Measurements from ENCODE around the gene LY9. TPM values are rescaled to one million over a fixed set of nuclear protein-coding genes. Genes with fewer than 3 reads are reported as not detected.

Gene LY9
- total RNA-seq, 1 donor from 2014 or later = not detected

GRCh38 chr1:160750608-160751007 is 45.4 kb upstream of the LY9 start:
- no peak for DNase-seq (ENCODE audit: extremely low spot score, unreplicated experiment)
- TF ChIP-seq CTCF (IDR thresholded peaks at IDR 0.05) = no peak
- Mint-ChIP-seq H3K27ac (ENCODE audit: unreplicated experiment) (no peak overlapping the region), H3K36me3 (ENCODE audit: unreplicated experiment) (no peaks in the 10 kb centered on the region), H3K4me3 (ENCODE audit: unreplicated experiment) (no peak overlapping the region), H3K4me1 (ENCODE audit: unreplicated experiment) (no peaks in the 10 kb centered on the region), H3K27me3 (ENCODE audit: unreplicated experiment) (no peaks in the 10 kb centered on the region), H3K9me3 (ENCODE audit: unreplicated experiment) (no peaks in the 10 kb centered on the region)

- H3K27ac Mint-ChIP-seq (ENCODE audit: unreplicated experiment) = no peak overlapping the region
- no peak for TF ChIP-seq CTCF (IDR thresholded peaks at IDR 0.05)
- H3K4me1 Mint-ChIP-seq (ENCODE audit: unreplicated experiment) = no peaks in the 10 kb centered on the region
- no peaks in the 10 kb centered on the region for H3K9me3 Mint-ChIP-seq (ENCODE audit: unreplicated experiment)
- no peaks in the 10 kb centered on the region for H3K27me3 Mint-ChIP-seq (ENCODE audit: unreplicated experiment)
- H3K4me3 Mint-ChIP-seq (ENCODE audit: unreplicated experiment) = no peak overlapping the region
- no peak for DNase-seq (ENCODE audit: extremely low spot score, unreplicated experiment)
- no peaks in the 10 kb centered on the region for H3K36me3 Mint-ChIP-seq (ENCODE audit: unreplicated experiment)
Measured at GRCh38 chr1:160752406-160752805, 43.6 kb upstream of the LY9 start.

- Mint-ChIP-seq H3K27ac (ENCODE audit: unreplicated experiment) (no peak overlapping the region), H3K9me3 (ENCODE audit: unreplicated experiment) (no peaks in the 10 kb centered on the region), H3K4me1 (ENCODE audit: unreplicated experiment) (no peaks in the 10 kb centered on the region), H3K27me3 (ENCODE audit: unreplicated experiment) (no peaks in the 10 kb centered on the region), H3K4me3 (ENCODE audit: unreplicated experiment) (no peak overlapping the region), H3K36me3 (ENCODE audit: unreplicated experiment) (no peaks in the 10 kb centered on the region)
- no peak for TF ChIP-seq CTCF (IDR thresholded peaks at IDR 0.05)
- no peak for DNase-seq (ENCODE audit: extremely low spot score, unreplicated experiment)
Measured at GRCh38 chr1:160752924-160753323, 43.0 kb upstream of the LY9 start.

GRCh38 chr1:160753594-160753993 is 42.4 kb upstream of the LY9 start:
- Mint-ChIP-seq H3K4me3 (ENCODE audit: unreplicated experiment) (no peak overlapping the region), H3K27me3 (ENCODE audit: unreplicated experiment) (no peaks in the 10 kb centered on the region), H3K27ac (ENCODE audit: unreplicated experiment) (no peak overlapping the region), H3K36me3 (ENCODE audit: unreplicated experiment) (no peaks in the 10 kb centered on the region), H3K9me3 (ENCODE audit: unreplicated experiment) (no peaks in the 10 kb centered on the region), H3K4me1 (ENCODE audit: unreplicated experiment) (no peaks in the 10 kb centered on the region)
- no peak for TF ChIP-seq CTCF (IDR thresholded peaks at IDR 0.05)
- no peak for DNase-seq (ENCODE audit: extremely low spot score, unreplicated experiment)

- H3K36me3 Mint-ChIP-seq (ENCODE audit: unreplicated experiment) = no peaks in the 10 kb centered on the region
- no peak for TF ChIP-seq CTCF (IDR thresholded peaks at IDR 0.05)
- H3K9me3 Mint-ChIP-seq (ENCODE audit: unreplicated experiment) = no peaks in the 10 kb centered on the region
- no peak overlapping the region for H3K4me3 Mint-ChIP-seq (ENCODE audit: unreplicated experiment)
- no peak for DNase-seq (ENCODE audit: extremely low spot score, unreplicated experiment)
- no peaks in the 10 kb centered on the region for H3K27me3 Mint-ChIP-seq (ENCODE audit: unreplicated experiment)
- no peaks in the 10 kb centered on the region for H3K4me1 Mint-ChIP-seq (ENCODE audit: unreplicated experiment)
- no peak overlapping the region for H3K27ac Mint-ChIP-seq (ENCODE audit: unreplicated experiment)
Measured at GRCh38 chr1:160755461-160755860, 40.5 kb upstream of the LY9 start.
